HepG2 (cell line): ENCODE results near the gene GSDMA. TPM values are rescaled to one million over a fixed set of nuclear protein-coding genes. Genes with fewer than 3 reads are reported as not detected.

Experiments
- AGO2 ChIP-seq: fragments of 200-400 bp; formaldehyde crosslinking; optimal IDR thresholded peaks from 2 replicates; pipeline ENCODE3; 2017; ENCODE audit warnings: mild to moderate bottlenecking, low read depth, low read length, moderate library complexity
- ASH2L ChIP-seq: fragments of 300-600, 200-600 bp; sonication (generic); IDR thresholded peaks from 2 replicates; pipeline ENCODE4 v1.7.0; 2017; ENCODE audit warnings: low read depth, mild to moderate bottlenecking, moderate library complexity, mixed read lengths, low read length; ENCODE audit not compliant: insufficient read length
- CBX2 ChIP-seq, 2 experiments: fragments of 200-600 bp in 1 of 2; sonication (generic); formaldehyde crosslinking in 1 of 2; IDR thresholded peaks; 2 replicates each; pipeline versions ENCODE4 v1.7.0 to v1.8.1; 2018 to 2022; ENCODE audit warnings: low read depth in 2 of 2, low read length in 1 of 2, mild to moderate bottlenecking in 1 of 2, missing genetic modification reagents in 1 of 2
- CENPBD1 ChIP-seq: sonication (generic); formaldehyde crosslinking; IDR thresholded peaks from 2 replicates; pipeline ENCODE4 v1.8.0; 2022; ENCODE audit warnings: missing genetic modification reagents, low read depth, mild to moderate bottlenecking, borderline replicate concordance
- CSRNP2 ChIP-seq: sonication (generic); formaldehyde crosslinking; conservative IDR thresholded peaks from 2 replicates; pipeline ENCODE4 v1.8.0; 2022; ENCODE audit warnings: low read depth, missing genetic modification reagents
- HMGXB4 ChIP-seq, 2 experiments: sonication (generic) in 1 of 2; formaldehyde crosslinking in 1 of 2; IDR thresholded peaks; 2 replicates each; pipeline versions ENCODE4 v1.4.0 to v1.6.1; 2018 to 2020; ENCODE audit warnings: missing genetic modification reagents in 2 of 2, borderline replicate concordance in 1 of 2, low read depth in 1 of 2, mild to moderate bottlenecking in 1 of 2, missing biosample characterization in 1 of 2
- MED8 ChIP-seq: sonication (generic); formaldehyde crosslinking; IDR thresholded peaks from 2 replicates; pipeline ENCODE4 v1.8.1; 2023; ENCODE audit warnings: mild to moderate bottlenecking, missing genetic modification reagents; ENCODE audit not compliant: insufficient replicate concordance
- NR2F1 ChIP-seq, 2 experiments: fragments of 450-650 bp in 1 of 2; formaldehyde crosslinking in 1 of 2; IDR thresholded peaks; 2 replicates each; pipeline versions ENCODE4 v1.5.0 to v1.6.1; 2016 to 2020; ENCODE audit warnings: mild to moderate bottlenecking in 1 of 2, missing compliant biosample characterization in 1 of 2, missing genetic modification reagents in 1 of 2, moderate library complexity in 1 of 2
- PTBP1 ChIP-seq: fragments of 200-400 bp; formaldehyde crosslinking; IDR thresholded peaks from 2 replicates; pipeline ENCODE4 v1.6.1; 2018; ENCODE audit warnings: low read length, low read depth; ENCODE audit not compliant: poor library complexity, severe bottlenecking
- SALL2 ChIP-seq: sonication (generic); formaldehyde crosslinking; IDR thresholded peaks from 2 replicates; pipeline ENCODE4 v1.8.1; 2023; ENCODE audit warnings: mild to moderate bottlenecking, missing genetic modification reagents, inconsistent platforms
- SIX4 ChIP-seq: sonication (generic); formaldehyde crosslinking; IDR thresholded peaks from 2 replicates; pipeline ENCODE4 v1.4.0; 2020; ENCODE audit warnings: missing genetic modification reagents
- ZBTB42 ChIP-seq: sonication (generic); formaldehyde crosslinking; IDR thresholded peaks from 2 replicates; pipeline ENCODE4 v1.5.0; 2020; ENCODE audit warnings: mild to moderate bottlenecking, missing genetic modification reagents
- ZNF274 ChIP-seq: sonication (generic); formaldehyde crosslinking; IDR thresholded peaks from 2 replicates; pipeline ENCODE4 v1.5.1; 2020; ENCODE audit warnings: mild to moderate bottlenecking, missing genetic modification reagents
- ZNF276 ChIP-seq: sonication (generic); formaldehyde crosslinking; IDR thresholded peaks from 2 replicates; pipeline ENCODE4 v1.4.0; 2020; ENCODE audit warnings: mild to moderate bottlenecking, low read depth, missing genetic modification reagents
- ZNF3 ChIP-seq: IDR thresholded peaks from 2 replicates; pipeline ENCODE4 v1.7.0; 2017; ENCODE audit warnings: inconsistent platforms
- ZNF460 ChIP-seq: sonication (generic); formaldehyde crosslinking; IDR thresholded peaks from 2 replicates; pipeline ENCODE4 v1.5.1; 2020; ENCODE audit warnings: missing genetic modification reagents, mild to moderate bottlenecking, borderline replicate concordance
- ZNF549 ChIP-seq: sonication (generic); formaldehyde crosslinking; IDR thresholded peaks from 2 replicates; pipeline ENCODE4 v1.5.0; 2020; ENCODE audit warnings: missing genetic modification reagents
- ZNF557 ChIP-seq: sonication (generic); formaldehyde crosslinking; IDR thresholded peaks from 2 replicates; pipeline ENCODE4 v1.4.0; 2020; ENCODE audit warnings: missing genetic modification reagents
- ZNF674 ChIP-seq: sonication (generic); formaldehyde crosslinking; IDR thresholded peaks from 2 replicates; pipeline ENCODE4 v1.5.0; 2020; ENCODE audit warnings: low read depth, mild to moderate bottlenecking, missing genetic modification reagents
- ZNF75D ChIP-seq: sonication (generic); formaldehyde crosslinking; IDR thresholded peaks from 2 replicates; pipeline ENCODE4 v1.8.1; 2023; ENCODE audit warnings: missing genetic modification reagents, mild to moderate bottlenecking, borderline replicate concordance
- ZNF781 ChIP-seq: sonication (generic); formaldehyde crosslinking; IDR thresholded peaks from 2 replicates; pipeline ENCODE4 v1.5.1; 2020; ENCODE audit warnings: borderline replicate concordance, mild to moderate bottlenecking, missing genetic modification reagents; ENCODE audit errors: not compliant biosample characterization
- ZNF782 ChIP-seq: sonication (generic); formaldehyde crosslinking; IDR thresholded peaks from 2 replicates; pipeline ENCODE4 v1.4.0; 2020; ENCODE audit warnings: missing genetic modification reagents, mild to moderate bottlenecking, borderline replicate concordance
- ZNF790 ChIP-seq: sonication (generic); formaldehyde crosslinking; IDR thresholded peaks from 2 replicates; pipeline ENCODE4 v1.8.0; 2022; ENCODE audit warnings: missing genetic modification reagents, mild to moderate bottlenecking, borderline replicate concordance
- polyA plus RNA-seq, 8 experiments: library from polyadenylated mRNA; depleted of rRNA in 3 of 8; stranded (reverse) in 7 of 8; unstranded in 1 of 8; fragments of >200 nt; fragmentation: Illumina TruSeq in 4 of 8; extraction: Trizol in 4 of 8; gene quantifications; 2 replicates each; pipeline versions ENCODE4 v1.2.1 to v1.2.3, GENCODE V29; 2011 to 2016; ENCODE audit warnings: low read depth in 4 of 8, missing spikeins in 1 of 8, mixed read lengths in 1 of 8; ENCODE audit not compliant: insufficient read depth in 1 of 8
- total RNA-seq, 5 experiments: library from RNA; depleted of rRNA; stranded (reverse); fragments of >200 nt; fragmentation: Illumina TruSeq; extraction: Trizol; gene quantifications; 2 replicates each; pipeline ENCODE4 v1.2.3, GENCODE V29; 2016; ENCODE audit warnings: low read depth in 1 of 5

The GSDMA gene
- total and polyA plus RNA-seq, 2 of the 13 experiments (the other 11 are each of a cell fraction or from before 2014, with no cell fraction given): not detected

- no peak for TF ChIP-seq ZNF674 (CRISPR knock-in tag)
- TF ChIP-seq ZNF276: no peak
- TF ChIP-seq SIX4 (CRISPR knock-in tag): no peak
- no peak for TF ChIP-seq ZNF781 (CRISPR knock-in tag)
- no peak for TF ChIP-seq ZNF782 (CRISPR knock-in tag)
- TF ChIP-seq CENPBD1 (CRISPR knock-in tag): no peak
- no peak for TF ChIP-seq NR2F1 (CRISPR knock-in tag; IDR thresholded peaks at IDR 0.05)
- TF ChIP-seq ZBTB42: no peak
- TF ChIP-seq ZNF274 (CRISPR knock-in tag): peak; percentile 66; the same call in 1 of the 2 replicates
- peak; percentile 58 for TF ChIP-seq AGO2
- TF ChIP-seq PTBP1: no peak
- TF ChIP-seq ASH2L: no peak
- no peak for TF ChIP-seq ZNF557 (CRISPR knock-in tag)
- TF ChIP-seq CSRNP2 (CRISPR knock-in tag): no peak
- no peak for TF ChIP-seq ZNF790 (CRISPR knock-in tag)
- TF ChIP-seq HMGXB4 (CRISPR knock-in tag; IDR thresholded peaks at IDR 0.05; ENCODE audit: borderline replicate concordance in 1 of 2, low read depth in 1 of 2): peak; percentile 24 to 68; a peak in 1 of 4 replicates
- no peak for TF ChIP-seq ZNF3 (CRISPR knock-in tag)
- TF ChIP-seq ZNF460 (CRISPR knock-in tag): no peak
- no peak for TF ChIP-seq MED8 (CRISPR knock-in tag)
- no peak for TF ChIP-seq CBX2 (IDR thresholded peaks at IDR 0.05; ENCODE audit: low read depth, low read length)
- TF ChIP-seq CBX2 (CRISPR knock-in tag; IDR thresholded peaks at IDR 0.05; ENCODE audit: low read depth): no peak
- no peak for TF ChIP-seq ZNF75D
- TF ChIP-seq ZNF549 (CRISPR knock-in tag): no peak
- TF ChIP-seq SALL2: no peak
Measured at GRCh38 chr17:40026816-40027613, 64.2 kb downstream of the GSDMA start (continued).
